ENCODE results near the gene FLG2.
"Not testable (repeated sequence)": the region's sequence is repeated elsewhere in the genome, so short reads cannot be mapped to it uniquely, and the experiment has no call there.

DNA sequence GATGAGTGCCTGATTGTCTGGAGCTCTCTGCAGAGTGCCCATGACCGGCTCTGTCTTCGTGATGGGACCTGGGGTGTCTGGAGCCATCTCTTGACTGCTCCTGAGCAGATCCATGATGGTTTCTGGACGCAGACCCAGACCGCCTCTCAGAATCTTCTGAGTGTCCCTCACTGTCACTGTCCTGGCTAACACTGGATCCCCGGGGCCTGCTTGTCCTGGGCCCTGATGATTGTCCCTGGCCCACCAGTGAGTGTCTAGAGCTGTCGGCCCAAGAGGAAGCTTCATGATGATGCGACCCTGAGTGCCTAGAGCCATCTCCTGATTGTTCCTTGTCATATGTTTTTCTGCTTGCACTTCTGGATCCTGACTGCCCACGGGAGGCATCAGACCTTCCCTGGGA, 51.8 kb downstream of the FLG2 start:
- not testable (repeated sequence) for TF ChIP-seq EZH2 (IDR thresholded peaks at IDR 0.05; ENCODE audit: borderline replicate concordance, low read length); CTCF (conservative IDR thresholded peaks at IDR 0.05 in 1 of 2, IDR thresholded peaks at IDR 0.05 in 1 of 2; ENCODE audit: extremely low read depth in 1 of 2, insufficient read depth in 1 of 2, low read depth in 1 of 2, low read length in 2 of 2)

All from mammary epithelial cell (primary cell).